Measurements from ENCODE around the gene KCNIP2. TPM values are rescaled to one million over a fixed set of nuclear protein-coding genes. Genes with fewer than 3 reads are reported as not detected.

The KCNIP2 gene
- polyA plus RNA-seq, 1 of the 3 experiments (the other 2 are of a cell fraction), result 1.0 TPM

- H3K9me2 ChIP-seq, result no peaks in the 10 kb centered on the region
- ChIA-PET CTCF (interaction anchor here (0.5 to 11.7 kb wide), 60 partner anchors 9 to 619 kb away, joined by 3 to 297 read pairs (median 4); partner anchors contain the start of genes DPCD and POLL), POLR2A (interaction anchor here (0.8 to 1.7 kb wide), 3 partner anchors 88 to 178 kb away, joined by 3 to 10 read pairs (median 3); no protein-coding TSS in a partner anchor)
- H3K27me3 ChIP-seq (ENCODE audit: insufficient read depth), result no peaks in the 10 kb centered on the region
- H3K4me1 ChIP-seq (ENCODE audit: control insufficient read depth in 1 of 2, insufficient read depth in 2 of 2, low read depth in 1 of 2, low read length in 1 of 2), result peaks cover 8 to 23% of the 10 kb centered on the region in 2 experiments; a peak in 3 of 4 replicates
- H3K27ac ChIP-seq (ENCODE audit: low read depth in 2 of 2, low read length in 1 of 2), result no peak overlapping the region; a peak in 1 of 4 replicates
- H3K4me2 ChIP-seq, result no peak overlapping the region; the same call in 1 of the 2 replicates
- TF ChIP-seq CTCF (IDR thresholded peaks at IDR 0.05) (peak; percentile 92), JUND (IDR thresholded peaks at IDR 0.05) (no peak), RAD21 (IDR thresholded peaks at IDR 0.05; ENCODE audit: low read length) (peak; percentile 88), SMC3 (IDR thresholded peaks at IDR 0.05; ENCODE audit: low read depth, low read length) (peak; percentile 94)
- no peak overlapping the region for H3K9ac ChIP-seq
- peaks cover 20 to 22% of the 10 kb centered on the region in 2 experiments for H3K36me3 ChIP-seq (replicated peaks in 1 of 2; ENCODE audit: control insufficient read depth in 1 of 2, insufficient read depth in 2 of 2, low read length in 1 of 2)
- peak; percentile 94 for DNase-seq
- WGBS (ENCODE audit: low lambda C conversion rate), result 47% methylated on average over 7 of the region's 14 CpGs
- H2AFZ ChIP-seq (ENCODE audit: low read depth), result no peak overlapping the region
- no peaks in the 10 kb centered on the region for H3K9me3 ChIP-seq
- H3F3A ChIP-seq (replicated peaks; ENCODE audit: insufficient read depth), result peaks cover 30% of the 10 kb centered on the region
- peak overlapping the region in 1 of 2 experiments; percentile 38; a peak in 1 of 4 replicates for H3K4me3 ChIP-seq (ENCODE audit: low read depth in 2 of 2, low read length in 1 of 2)
- H4K20me1 ChIP-seq (ENCODE audit: insufficient read depth), result peaks cover 21% of the 10 kb centered on the region; the same call in 1 of the 2 replicates
- peaks cover 7% of the 10 kb centered on the region for H3K79me2 ChIP-seq (ENCODE audit: insufficient read depth)
Measured at GRCh38 chr10:101780818-101781654, 62.6 kb downstream of the KCNIP2 start.

GRCh38 chr10:101780187-101780817 lies 63.3 kb downstream of the KCNIP2 start:
- Histone ChIP-seq H3K4me3 (ENCODE audit: low read depth in 2 of 2, low read length in 1 of 2) (no peak overlapping the region; a peak in 1 of 4 replicates), H3K9ac (no peak overlapping the region), H3K79me2 (ENCODE audit: insufficient read depth) (peaks cover 7% of the 10 kb centered on the region), H2AFZ (ENCODE audit: low read depth) (no peak overlapping the region), H3K4me2 (no peak overlapping the region), H3K9me3 (no peaks in the 10 kb centered on the region), H3K27me3 (ENCODE audit: insufficient read depth) (no peaks in the 10 kb centered on the region), H3K4me1 (ENCODE audit: control insufficient read depth in 1 of 2, insufficient read depth in 2 of 2, low read depth in 1 of 2, low read length in 1 of 2) (peaks cover 8 to 23% of the 10 kb centered on the region in 2 experiments; a peak in 3 of 4 replicates), H3K36me3 (replicated peaks in 1 of 2; ENCODE audit: control insufficient read depth in 1 of 2, insufficient read depth in 2 of 2, low read length in 1 of 2) (peaks cover 13 to 14% of the 10 kb centered on the region in 2 experiments), H4K20me1 (ENCODE audit: insufficient read depth) (peaks cover 14% of the 10 kb centered on the region; the same call in 1 of the 2 replicates), H3K27ac (ENCODE audit: low read depth in 2 of 2, low read length in 1 of 2) (no peak overlapping the region), H3K9me2 (no peaks in the 10 kb centered on the region), H3F3A (replicated peaks; ENCODE audit: insufficient read depth) (peaks cover 22% of the 10 kb centered on the region)
- 85% methylated on average over 10 of the region's 17 CpGs for WGBS (ENCODE audit: low lambda C conversion rate)
- POLR2A ChIA-PET, result no interaction called here
- TF ChIP-seq JUND (IDR thresholded peaks at IDR 0.05) (no peak), IRF3 (IDR thresholded peaks at IDR 0.05; ENCODE audit: low read depth, low read length) (no peak), POLR2AphosphoS5 (IDR thresholded peaks at IDR 0.05; ENCODE audit: low read depth, low read length) (no peak), ELF1 (IDR thresholded peaks at IDR 0.05) (no peak), REST (IDR thresholded peaks at IDR 0.05; ENCODE audit: low read depth, low read length) (no peak), FOSL2 (IDR thresholded peaks at IDR 0.05; ENCODE audit: borderline replicate concordance, low read depth) (no peak), GATA2 (CRISPR knock-in tag; IDR thresholded peaks at IDR 0.05) (no peak), CHD2 (IDR thresholded peaks at IDR 0.05; ENCODE audit: low read length, partially characterized antibody) (no peak), PBX3 (IDR thresholded peaks at IDR 0.05) (no peak), FOXM1 (IDR thresholded peaks at IDR 0.05; ENCODE audit: low read depth) (no peak), TCF12 (IDR thresholded peaks at IDR 0.05) (no peak), NFIC (IDR thresholded peaks at IDR 0.05; ENCODE audit: borderline replicate concordance) (no peak), RXRA (IDR thresholded peaks at IDR 0.05; ENCODE audit: borderline replicate concordance, low read depth) (no peak), MAX (IDR thresholded peaks at IDR 0.05; ENCODE audit: low read depth) (no peak)
- peak; percentile 30 for DNase-seq
- CTCF ChIA-PET, result interaction anchor here (0.6 to 11.7 kb wide), 27 partner anchors 8 to 619 kb away, joined by 3 to 297 read pairs (median 6); partner anchors contain the start of genes DPCD and POLL
